Smooth muscle cell (in vitro differentiated cells): ENCODE measurements around the gene CTNND2. TPM values are rescaled to one million over a fixed set of nuclear protein-coding genes. Genes with fewer than 3 reads are reported as not detected.
A peak's percentile ranks its signal among the peaks of the same experiment; 100 is the strongest.

Experiments
- DNase-seq: peaks from one replicate; lab custom pipeline; 2025; ENCODE audit not compliant: unreplicated experiment; lab: John Stamatoyannopoulos, UW
- H2AFZ ChIP-seq: fragments of 200-600 bp; sonication (generic); 2 replicates; pipeline ENCODE4 v1.6.0; 2016; ENCODE audit warnings: antibody characterized with exemption, low read depth, mild to moderate bottlenecking
- H3F3A ChIP-seq: fragments of 200-600 bp; sonication (generic); 2 replicates; pipeline ENCODE4 v1.6.0; 2017; ENCODE audit warnings: antibody characterized with exemption, low read depth
- H3K27ac ChIP-seq: fragments of 200-600 bp; sonication (generic); 2 replicates; pipeline ENCODE4 v1.5.1; 2016; ENCODE audit warnings: low read depth, mild to moderate bottlenecking
- H3K27me3 ChIP-seq: fragments of 200-600 bp; sonication (generic); 2 replicates; pipeline ENCODE4 v1.6.1; 2016; ENCODE audit warnings: low read depth, mild to moderate bottlenecking
- H3K36me3 ChIP-seq: fragments of 200-600 bp; sonication (generic); 2 replicates; pipeline ENCODE4 v1.5.1; 2016; ENCODE audit warnings: low read depth
- H3K4me1 ChIP-seq: fragments of 200-600 bp; sonication (generic); 2 replicates; pipeline ENCODE4 v1.5.1; 2016; ENCODE audit warnings: low read depth
- H3K4me2 ChIP-seq: fragments of 200-600 bp; sonication (generic); 2 replicates; pipeline ENCODE4 v1.6.0; 2016; ENCODE audit warnings: mild to moderate bottlenecking
- H3K4me3 ChIP-seq: fragments of 200-600 bp; sonication (generic); 2 replicates; pipeline ENCODE4 v1.5.1; 2016; ENCODE audit warnings: mild to moderate bottlenecking
- H3K79me2 ChIP-seq: fragments of 200-600 bp; sonication (generic); 2 replicates; pipeline ENCODE4 v1.6.0; 2016; ENCODE audit warnings: low read depth, mild to moderate bottlenecking
- H3K9ac ChIP-seq: fragments of 200-600 bp; sonication (generic); 2 replicates; pipeline ENCODE4 v1.6.0; 2016; ENCODE audit warnings: low read depth
- H3K9me3 ChIP-seq: fragments of 200-600 bp; sonication (generic); replicated peaks from 2 replicates; pipeline ENCODE4 v1.5.1; 2016; ENCODE audit warnings: low read depth
- H4K20me1 ChIP-seq: fragments of 200-600 bp; sonication (generic); 2 replicates; pipeline ENCODE4 v1.6.0; 2016; ENCODE audit warnings: low read depth
- CTCF ChIP-seq: fragments of 200-600 bp; sonication (generic); IDR thresholded peaks from 2 replicates; pipeline ENCODE4 v1.5.1; 2017; ENCODE audit warnings: borderline replicate concordance, mild to moderate bottlenecking, antibody characterized with exemption; ENCODE audit not compliant: insufficient read depth, poor library complexity, severe bottlenecking
- WGBS: methylation state at CpG from one replicate; pipeline ENCODE4 v1.1.7; 2016; ENCODE audit warnings: low lambda C conversion rate; 5-methylcytosine and 5-hydroxymethylcytosine counted together
- polyA plus RNA-seq: library from polyadenylated mRNA; unstranded; fragments of >200 nt; fragmentation: Nextera tagmentation; extraction: Ambion mirVana; gene quantifications from 2 replicates; pipeline ENCODE4 v1.2.1, GENCODE V29; 2016
- total RNA-seq: library from RNA; depleted of rRNA; stranded (reverse); fragments of >200 nt; gene quantifications from 2 replicates; pipeline ENCODE4 v1.2.3, GENCODE V29; 2014

Gene CTNND2
- total and polyA plus RNA-seq, 2 experiments from 2014 or later, result 2.7 to 5.8 TPM

- Histone ChIP-seq H3K4me1 (peaks cover 10% of the 10 kb centered on the region), H3K4me2 (peak overlapping the region; percentile 51), H3K4me3 (no peak overlapping the region), H3F3A (no peaks in the 10 kb centered on the region), H3K9me3 (no peaks in the 10 kb centered on the region), H3K36me3 (no peaks in the 10 kb centered on the region), H3K27me3 (peaks cover 8% of the 10 kb centered on the region), H2AFZ (no peak overlapping the region), H3K79me2 (no peaks in the 10 kb centered on the region), H3K27ac (peak overlapping the region; percentile 49), H3K9ac (no peak overlapping the region), H4K20me1 (no peaks in the 10 kb centered on the region)
- DNase-seq, result no peak
- TF ChIP-seq CTCF, result no peak
- WGBS, result 4% methylated on average over 2 of the region's 2 CpGs
Measured at GRCh38 chr5:11909471-11909870, 5.2 kb upstream of the CTNND2 start.

GRCh38 chr5:11906497-11906896 lies 2.3 kb upstream of the CTNND2 start:
- WGBS, result 75% methylated on average over 2 of the region's 2 CpGs
- Histone ChIP-seq H4K20me1 (no peaks in the 10 kb centered on the region), H3K27ac (no peak overlapping the region), H3K4me3 (no peak overlapping the region), H3K36me3 (no peaks in the 10 kb centered on the region), H2AFZ (no peak overlapping the region), H3K79me2 (peaks cover 9% of the 10 kb centered on the region), H3K9me3 (no peaks in the 10 kb centered on the region), H3K4me2 (no peak overlapping the region), H3K4me1 (peaks cover 21% of the 10 kb centered on the region), H3F3A (no peaks in the 10 kb centered on the region), H3K9ac (no peak overlapping the region), H3K27me3 (peaks cover 24% of the 10 kb centered on the region)
- DNase-seq, result no peak
- no peak for TF ChIP-seq CTCF

- Histone ChIP-seq H3K4me2 (no peak overlapping the region), H3K27ac (no peak overlapping the region), H2AFZ (no peak overlapping the region), H3F3A (no peaks in the 10 kb centered on the region), H3K4me1 (peaks cover 21% of the 10 kb centered on the region), H3K36me3 (no peaks in the 10 kb centered on the region), H3K79me2 (peaks cover 20% of the 10 kb centered on the region), H3K9me3 (no peaks in the 10 kb centered on the region), H3K9ac (no peak overlapping the region), H3K27me3 (peaks cover 30% of the 10 kb centered on the region), H3K4me3 (no peak overlapping the region), H4K20me1 (no peaks in the 10 kb centered on the region)
- no peak for TF ChIP-seq CTCF
- no peak for DNase-seq
- WGBS, result 35% methylated on average over 12 of the region's 12 CpGs
Measured at GRCh38 chr5:11905206-11905605, 960 bp upstream of the CTNND2 start.

- TF ChIP-seq CTCF, result peak; percentile 18
- H3K4me1 ChIP-seq, result peaks cover 14% of the 10 kb centered on the region
- H4K20me1 ChIP-seq, result no peaks in the 10 kb centered on the region
- under 1% methylated on average over 82 of the region's 97 CpGs for WGBS
- no peak for DNase-seq
- H3K36me3 ChIP-seq, result no peaks in the 10 kb centered on the region
- no peak overlapping the region for H3K27ac ChIP-seq
- no peaks in the 10 kb centered on the region for H3K9me3 ChIP-seq
- peak overlapping the region; percentile 42 for H3K9ac ChIP-seq
- H3K4me2 ChIP-seq, result peak overlapping the region; percentile 95
- peak overlapping the region; percentile 89 for H2AFZ ChIP-seq
- peaks cover 25% of the 10 kb centered on the region for H3K79me2 ChIP-seq
- H3F3A ChIP-seq, result no peaks in the 10 kb centered on the region
- H3K27me3 ChIP-seq, result peaks cover 30% of the 10 kb centered on the region
- H3K4me3 ChIP-seq, result peak overlapping the region; percentile 86
Measured at GRCh38 chr5:11903614-11904264, 507 bp downstream of the CTNND2 start.
